Parathyroid adenoma (tissue), 2 donors: Measurements from ENCODE around the gene SYP.
"Not testable (repeated sequence)": the region's sequence is repeated elsewhere in the genome, so short reads cannot be mapped to it uniquely, and the experiment has no call there.

Source experiments
- H2AFZ ChIP-seq: fragments of 300-600 bp; sonication (generic); one replicate; pipeline ENCODE4 v1.7.0; 2017; ENCODE audit warnings: antibody characterized with exemption, mild to moderate bottlenecking
- H3K27ac ChIP-seq: fragments of 300-600 bp; sonication (generic); one replicate; pipeline ENCODE4 v1.7.0; 2017
- H3K27me3 ChIP-seq: fragments of 300-600 bp; sonication (generic); one replicate; pipeline ENCODE4 v1.7.0; 2017; ENCODE audit warnings: low read length; ENCODE audit not compliant: control insufficient read depth, insufficient read depth
- H3K36me3 ChIP-seq: fragments of 300-600 bp; sonication (generic); one replicate; pipeline ENCODE4 v1.7.0; 2017; ENCODE audit warnings: low read length; ENCODE audit not compliant: control insufficient read depth, insufficient read depth
- H3K4me1 ChIP-seq: fragments of 300-600 bp; sonication (generic); one replicate; pipeline ENCODE4 v1.7.0; 2017; ENCODE audit warnings: control low read depth
- H3K4me2 ChIP-seq: fragments of 300-600 bp; sonication (generic); one replicate; pipeline ENCODE4 v1.7.0; 2017; ENCODE audit warnings: low read length
- H3K4me3 ChIP-seq: fragments of 300-600 bp; sonication (generic); one replicate; pipeline ENCODE4 v1.7.0; 2017; ENCODE audit warnings: low read depth, low read length
- H3K79me2 ChIP-seq: fragments of 300-600 bp; sonication (generic); one replicate; pipeline ENCODE4 v1.7.0; 2017; ENCODE audit warnings: control low read depth
- H3K9ac ChIP-seq: fragments of 300-600 bp; sonication (generic); one replicate; pipeline ENCODE4 v1.7.0; 2017; ENCODE audit warnings: mild to moderate bottlenecking
- H3K9me3 ChIP-seq: fragments of 300-600 bp; sonication (generic); one replicate; pipeline ENCODE4 v1.7.0; 2017; ENCODE audit warnings: low read length; ENCODE audit not compliant: control insufficient read depth
- TF ChIP-seq, protein P1 (sequence below): fragments of 300-600 bp; sonication (generic); IDR thresholded peaks from one replicate; pipeline ENCODE4 v1.7.0; 2017; ENCODE audit warnings: antibody characterized with exemption, mild to moderate bottlenecking
- donor health status: primary hyperparathyroidism.

The SYP gene

DNA sequence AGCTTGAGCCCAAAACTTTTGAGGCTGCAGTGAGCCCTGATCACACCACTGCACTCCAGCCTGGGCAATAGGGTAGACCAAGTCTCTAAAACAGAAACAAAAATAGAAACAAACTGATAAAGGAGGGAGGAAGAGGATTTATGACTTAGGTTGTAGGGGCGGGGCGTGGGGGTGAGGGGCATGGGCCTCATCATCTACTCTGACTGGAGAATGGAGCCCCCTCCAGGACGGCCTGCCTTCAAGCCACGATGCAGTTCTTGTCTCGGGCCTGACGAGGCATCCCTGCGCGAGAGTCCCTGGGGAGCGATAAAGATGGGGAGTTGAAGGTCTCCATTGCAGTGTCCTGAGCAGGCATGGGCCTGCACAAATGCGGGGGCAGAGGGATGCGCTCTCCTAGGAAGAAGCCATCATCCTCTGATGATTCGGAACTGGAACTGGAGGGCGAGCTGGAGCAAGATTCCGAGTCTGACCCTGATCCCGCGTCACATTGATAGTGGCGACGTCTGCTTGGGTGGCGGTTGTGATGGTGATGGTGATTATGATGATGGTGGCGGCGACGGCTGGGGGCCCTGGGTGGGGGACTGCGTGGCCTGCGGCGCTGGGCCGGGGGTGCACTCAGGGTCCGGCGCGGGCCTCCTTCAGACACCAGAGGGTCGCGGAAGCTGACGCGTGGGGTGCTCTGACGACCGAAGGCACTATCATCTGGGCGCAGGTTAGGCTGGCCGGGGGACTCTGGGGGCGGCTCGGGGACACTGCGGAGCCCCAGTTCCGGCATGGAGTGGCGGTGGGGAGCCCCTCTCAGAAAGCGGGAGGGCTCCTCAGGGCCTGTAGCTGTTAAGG, 24.3 kb downstream of the SYP start:
- H3K27me3 ChIP-seq, result no peaks in the 10 kb centered on the region
- H3K9ac ChIP-seq, result no peak overlapping the region
- no peak overlapping the region for H3K27ac ChIP-seq
- no peaks in the 10 kb centered on the region for H3K79me2 ChIP-seq
- H3K4me3 ChIP-seq, result no peak overlapping the region
- H3K4me1 ChIP-seq, result no peaks in the 10 kb centered on the region
- no peak overlapping the region for H2AFZ ChIP-seq
- no peaks in the 10 kb centered on the region for H3K9me3 ChIP-seq
- H3K4me2 ChIP-seq, result no peak overlapping the region
- no peaks in the 10 kb centered on the region for H3K36me3 ChIP-seq
- TF ChIP-seq, protein P1, sequence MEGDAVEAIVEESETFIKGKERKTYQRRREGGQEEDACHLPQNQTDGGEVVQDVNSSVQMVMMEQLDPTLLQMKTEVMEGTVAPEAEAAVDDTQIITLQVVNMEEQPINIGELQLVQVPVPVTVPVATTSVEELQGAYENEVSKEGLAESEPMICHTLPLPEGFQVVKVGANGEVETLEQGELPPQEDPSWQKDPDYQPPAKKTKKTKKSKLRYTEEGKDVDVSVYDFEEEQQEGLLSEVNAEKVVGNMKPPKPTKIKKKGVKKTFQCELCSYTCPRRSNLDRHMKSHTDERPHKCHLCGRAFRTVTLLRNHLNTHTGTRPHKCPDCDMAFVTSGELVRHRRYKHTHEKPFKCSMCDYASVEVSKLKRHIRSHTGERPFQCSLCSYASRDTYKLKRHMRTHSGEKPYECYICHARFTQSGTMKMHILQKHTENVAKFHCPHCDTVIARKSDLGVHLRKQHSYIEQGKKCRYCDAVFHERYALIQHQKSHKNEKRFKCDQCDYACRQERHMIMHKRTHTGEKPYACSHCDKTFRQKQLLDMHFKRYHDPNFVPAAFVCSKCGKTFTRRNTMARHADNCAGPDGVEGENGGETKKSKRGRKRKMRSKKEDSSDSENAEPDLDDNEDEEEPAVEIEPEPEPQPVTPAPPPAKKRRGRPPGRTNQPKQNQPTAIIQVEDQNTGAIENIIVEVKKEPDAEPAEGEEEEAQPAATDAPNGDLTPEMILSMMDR, result no peak

DNA sequence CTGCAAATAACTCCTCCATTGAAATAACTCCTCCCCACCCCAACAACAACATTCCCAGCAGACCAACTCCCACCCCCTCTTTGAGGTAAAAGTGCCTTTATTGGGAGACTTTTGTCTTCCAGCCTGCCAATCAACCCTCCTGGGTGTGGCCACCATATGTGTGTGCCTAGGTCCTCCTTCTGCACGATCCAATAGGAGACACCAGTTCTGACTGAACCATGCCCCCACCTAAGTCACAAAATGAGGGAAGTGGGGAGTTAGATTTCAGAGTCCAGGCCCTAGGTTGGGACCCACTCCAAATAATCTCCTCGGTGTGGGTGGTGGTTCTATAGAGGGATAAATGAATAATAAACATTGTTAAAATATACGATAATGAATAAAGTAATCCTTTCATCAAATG, 25.3 kb downstream of the SYP start:
- Histone ChIP-seq H3K9ac (no peak overlapping the region), H2AFZ (no peak overlapping the region), H3K9me3 (no peaks in the 10 kb centered on the region), H3K79me2 (no peaks in the 10 kb centered on the region), H3K27ac (no peak overlapping the region), H3K4me2 (no peak overlapping the region), H3K4me1 (no peaks in the 10 kb centered on the region), H3K36me3 (no peaks in the 10 kb centered on the region), H3K4me3 (no peak overlapping the region), H3K27me3 (no peaks in the 10 kb centered on the region)
- TF ChIP-seq, protein P1, result no peak

DNA sequence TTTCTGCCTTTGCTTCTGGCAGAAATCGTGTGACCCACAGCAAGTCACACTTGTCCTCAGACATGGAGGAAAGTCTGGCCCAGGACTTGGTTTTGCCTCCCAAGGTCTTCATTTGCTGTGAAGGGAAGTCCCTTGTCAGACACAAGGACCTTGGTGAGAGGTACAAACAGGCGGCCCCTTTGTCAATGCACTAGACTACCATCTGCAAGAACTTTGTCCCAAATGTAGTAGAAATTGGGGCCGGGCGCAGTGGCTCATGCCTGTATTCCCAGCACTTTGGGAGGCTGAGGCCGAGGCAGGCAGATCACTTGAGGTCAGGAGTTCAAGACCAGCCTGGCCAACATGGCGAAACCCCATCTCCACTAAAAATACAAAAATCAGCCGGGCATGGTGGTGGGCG, 26.4 kb downstream of the SYP start:
- H3K27ac ChIP-seq, H3K4me3 ChIP-seq: not testable (repeated sequence)

DNA sequence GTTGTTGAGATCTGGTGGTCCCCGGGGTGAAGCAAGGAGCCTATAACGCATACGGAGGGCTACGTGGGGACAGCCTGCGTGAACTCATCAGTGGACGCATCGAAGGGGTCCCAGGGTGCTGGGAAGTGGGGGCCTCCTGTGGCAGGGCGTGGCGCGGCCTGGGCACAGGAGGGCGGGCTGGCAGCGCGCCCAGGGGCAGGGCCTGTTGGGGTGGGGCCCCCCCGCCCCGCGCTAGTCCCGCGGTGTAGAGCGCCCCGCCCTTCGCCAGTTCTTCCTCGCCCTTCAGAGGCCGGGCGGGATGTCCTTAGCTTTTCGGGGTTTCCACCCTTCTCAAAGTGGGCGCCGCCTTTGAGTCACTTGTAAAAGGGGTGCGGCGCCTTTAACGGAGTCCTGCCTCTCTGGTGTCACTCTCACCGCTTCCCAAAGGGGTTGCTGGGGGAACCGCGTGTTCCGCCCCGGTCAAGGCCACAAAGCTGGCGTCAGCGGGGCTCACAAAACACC, 27.7 kb downstream of the SYP start:
- Histone ChIP-seq H3K27me3 (no peaks in the 10 kb centered on the region), H3K9me3 (no peaks in the 10 kb centered on the region), H3K79me2 (no peaks in the 10 kb centered on the region), H3K27ac (peak overlapping the region; percentile 39), H3K4me1 (no peaks in the 10 kb centered on the region), H2AFZ (peak overlapping the region; percentile 83), H3K9ac (no peak overlapping the region), H3K4me3 (peak overlapping the region; percentile 59), H3K4me2 (peak overlapping the region; percentile 79), H3K36me3 (no peaks in the 10 kb centered on the region)
- TF ChIP-seq, protein P1, result no peak

More for the DNA sequence above, 26.4 kb downstream of the SYP start:
- not testable (repeated sequence) for H3K4me2 ChIP-seq, H3K79me2 ChIP-seq, H3K9ac ChIP-seq, H3K36me3 ChIP-seq, H2AFZ ChIP-seq, H3K4me1 ChIP-seq, H3K9me3 ChIP-seq, H3K27me3 ChIP-seq

DNA sequence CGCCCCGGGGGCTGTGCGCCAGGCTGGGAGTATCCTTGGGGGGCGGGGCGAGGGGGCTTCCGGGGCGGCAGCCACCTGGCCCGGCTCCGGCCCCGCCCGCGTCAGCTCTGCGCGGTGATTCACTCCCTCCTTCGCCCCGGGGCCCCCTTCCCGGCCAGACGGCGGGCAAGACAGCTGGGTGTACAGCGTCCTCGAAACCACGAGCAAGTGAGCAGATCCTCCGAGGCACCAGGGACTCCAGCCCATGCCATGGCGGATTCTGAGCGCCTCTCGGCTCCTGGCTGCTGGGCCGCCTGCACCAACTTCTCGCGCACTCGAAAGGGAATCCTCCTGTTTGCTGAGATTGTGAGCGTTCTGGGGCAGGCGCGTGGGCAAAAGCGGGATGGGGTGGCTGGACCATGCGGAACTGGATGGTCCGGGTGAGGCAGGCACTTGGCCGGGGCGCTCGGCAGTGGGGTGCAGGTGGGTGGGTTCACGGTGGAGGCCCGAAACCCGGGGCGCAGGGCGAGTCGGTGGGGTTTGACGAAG, 28.2 kb downstream of the SYP start, which contains the start of gene PLP2:
Gene PLP2, plus strand, starts transcription at position 147 of the 528 bp plus-strand sequence. Its CDS starts 103 bp downstream, at position 250.
- peak within 1 kb of the TSS; percentile 59 for H3K4me3 ChIP-seq
- peak within 1 kb of the TSS; percentile 79 for H3K4me2 ChIP-seq

More for the DNA sequence above, 28.2 kb downstream of the SYP start, which contains the start of gene PLP2:
- H3K9ac ChIP-seq, result no peak within 1 kb of the TSS
- no peaks in the 10 kb centered on the region for H3K4me1 ChIP-seq
- H3K9me3 ChIP-seq, result no peaks in the 10 kb centered on the region
- H3K27me3 ChIP-seq, result no peaks in the 10 kb centered on the region
- H3K79me2 ChIP-seq, result no peaks in the 10 kb centered on the region
- H3K36me3 ChIP-seq, result no peaks in the 10 kb centered on the region
- H3K27ac ChIP-seq, result peak within 1 kb of the TSS; percentile 39
- peak within 1 kb of the TSS; percentile 83 for H2AFZ ChIP-seq
- TF ChIP-seq, protein P1, result no peak
